ENCODE results near the gene IQCK.
"Not testable (repeated sequence)": the region's sequence is repeated elsewhere in the genome, so short reads cannot be mapped to it uniquely, and the experiment has no call there.

IQCK gene

GRCh38 chr16:19757762-19758595 is 39.9 kb downstream of the IQCK start:
- no peak for DNase-seq (ENCODE audit: low spot score)

- DNase-seq (ENCODE audit: low spot score), result no peak
Measured at GRCh38 chr16:19760356-19761060, 42.4 kb downstream of the IQCK start.

- no peak for DNase-seq (ENCODE audit: low spot score)
Measured at GRCh38 chr16:19765860-19766553, 47.9 kb downstream of the IQCK start.

DNA sequence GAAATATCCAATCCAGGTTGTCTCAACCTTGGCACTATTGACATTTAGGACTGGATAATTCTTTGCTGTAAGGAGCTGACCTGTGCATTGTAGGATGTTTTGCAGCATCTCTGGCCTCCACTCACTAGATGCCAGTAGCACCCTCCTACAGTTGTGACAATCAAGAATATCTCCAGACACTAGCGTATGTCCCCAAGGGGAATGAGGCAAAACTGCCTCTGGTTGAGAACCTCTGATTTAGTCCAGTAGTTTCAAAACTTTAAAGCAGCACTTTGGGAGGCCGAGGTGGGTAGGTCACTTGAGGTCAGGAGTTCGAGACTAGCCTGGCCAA is 48.4 kb downstream of the IQCK start:
- DNase-seq (ENCODE audit: low spot score), result no peak

DNA sequence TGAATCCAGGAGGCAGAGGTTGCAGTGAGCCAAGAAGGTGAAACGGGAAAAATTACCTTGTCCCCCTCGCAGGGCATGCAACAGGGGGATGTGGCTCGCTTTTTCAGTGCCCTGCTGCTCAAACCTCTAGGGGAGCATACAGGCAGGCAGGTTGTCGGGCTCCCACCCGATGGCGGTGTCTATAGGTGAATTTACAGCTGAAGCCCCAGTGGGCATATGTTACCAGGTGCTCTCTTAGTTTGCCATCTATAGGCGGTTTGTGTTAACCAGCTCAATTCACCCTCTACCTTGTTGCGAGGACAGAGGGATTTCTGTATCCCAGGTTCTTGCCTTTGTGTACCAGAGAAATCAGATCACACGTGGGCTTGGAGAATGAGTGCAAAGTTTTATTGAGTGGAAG is 48.9 kb downstream of the IQCK start:
- no peak for DNase-seq (ENCODE audit: low spot score)

DNA sequence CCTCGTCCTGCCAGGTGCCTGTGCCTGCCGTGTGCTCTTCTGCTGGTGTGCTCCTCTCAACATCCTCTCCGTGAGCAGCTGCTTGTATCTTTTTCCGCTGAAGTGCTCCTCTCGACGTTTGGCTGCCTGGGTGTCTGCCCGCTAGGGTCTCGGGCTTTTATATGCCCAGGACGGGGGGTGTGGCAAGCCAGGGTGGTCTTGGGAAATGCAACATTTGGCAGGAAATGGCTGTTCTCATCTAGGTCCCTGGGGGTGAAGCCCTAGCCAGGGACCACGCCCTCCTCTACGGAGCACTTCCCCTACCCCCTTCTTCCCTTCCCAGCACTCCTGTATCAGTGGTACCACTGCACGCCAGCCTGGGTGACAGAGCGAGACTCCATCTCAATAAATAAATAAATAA is 49.4 kb downstream of the IQCK start:
- DNase-seq (ENCODE audit: low spot score), result no peak

GRCh38 chr16:19769239-19769638 is 51.2 kb downstream of the IQCK start:
- no peak for DNase-seq (ENCODE audit: low spot score)

DNA sequence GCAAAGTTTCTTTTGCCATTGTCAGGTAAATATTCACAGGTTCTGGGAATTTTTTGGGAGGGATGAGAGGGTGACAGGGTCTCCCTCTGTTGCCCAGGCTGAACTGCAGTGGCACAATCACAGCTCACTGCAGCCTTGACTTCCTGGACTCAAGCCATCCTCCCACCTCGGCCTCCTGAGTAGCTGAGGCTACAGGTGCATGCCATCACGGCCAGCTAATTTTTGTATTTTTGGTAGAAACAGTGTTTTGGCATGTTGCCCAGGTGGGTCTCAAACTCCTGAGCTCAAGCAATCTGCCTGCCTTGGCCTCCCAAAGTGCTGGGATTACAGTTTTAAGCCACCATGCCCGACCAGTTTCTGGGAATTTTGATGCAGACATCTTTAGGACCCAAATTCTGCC is 53.0 kb downstream of the IQCK start:
- DNase-seq (ENCODE audit: low spot score), result no peak

- DNase-seq (ENCODE audit: low spot score), result no peak
Measured at GRCh38 chr16:19771796-19772195, 53.7 kb downstream of the IQCK start.

- no peak for DNase-seq (ENCODE audit: low spot score)
Measured at GRCh38 chr16:19774024-19774423, 56.0 kb downstream of the IQCK start.

GRCh38 chr16:19776147-19776546 is 58.1 kb downstream of the IQCK start:
- no peak for DNase-seq (ENCODE audit: low spot score)

GRCh38 chr16:19776565-19776964 is 58.5 kb downstream of the IQCK start:
- no peak for DNase-seq (ENCODE audit: low spot score)

DNA sequence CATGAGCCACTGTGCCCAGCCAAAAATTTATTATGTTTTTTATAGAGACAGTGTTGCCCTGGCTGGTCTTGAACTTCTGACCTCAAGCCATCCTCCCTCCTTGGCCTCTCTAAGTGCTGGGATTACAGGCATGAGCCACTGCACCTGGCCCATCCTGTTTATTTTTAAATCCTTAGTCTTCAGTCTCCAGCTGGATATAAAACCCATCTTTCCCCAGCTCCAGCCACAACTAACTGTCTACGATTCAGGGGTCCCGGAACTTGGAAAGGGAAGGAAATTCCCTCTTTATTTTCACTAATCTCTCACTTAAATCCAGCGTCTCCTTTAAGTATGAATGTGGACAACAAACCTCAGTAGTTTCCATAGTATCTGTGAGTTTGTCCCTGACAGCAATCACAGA is 62.2 kb downstream of the IQCK start:
- DNase-seq (ENCODE audit: low spot score), result no peak

DNA sequence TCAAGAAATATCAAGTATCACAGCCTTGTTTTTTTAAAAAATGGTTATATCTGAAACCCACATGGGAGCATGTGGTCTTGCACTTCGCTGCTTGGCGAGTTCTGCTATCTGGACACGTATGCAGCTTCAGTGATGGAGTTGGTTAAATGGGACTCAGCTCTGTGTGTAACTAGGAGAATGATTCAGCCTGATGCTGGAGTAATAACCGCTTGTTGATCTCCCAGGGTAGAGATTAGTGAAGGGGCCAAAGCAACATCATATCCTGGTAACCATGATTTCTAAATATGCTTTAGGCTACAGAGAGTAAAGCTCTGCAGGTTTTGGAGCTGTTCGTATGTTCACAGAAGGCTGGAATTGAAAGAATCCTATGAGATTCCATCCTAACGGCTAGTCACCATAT is 63.2 kb downstream of the IQCK start:
- DNase-seq (ENCODE audit: low spot score), result no peak

- no peak for DNase-seq (ENCODE audit: low spot score)
Measured at GRCh38 chr16:19783363-19784182, 65.5 kb downstream of the IQCK start.

GRCh38 chr16:19784183-19784736 is 66.2 kb downstream of the IQCK start:
- DNase-seq (ENCODE audit: low spot score), result no peak

- no peak for DNase-seq (ENCODE audit: low spot score)
Measured at GRCh38 chr16:19785081-19785480, 67.0 kb downstream of the IQCK start.

- DNase-seq (ENCODE audit: low spot score), result no peak
Measured at GRCh38 chr16:19785512-19786130, 67.5 kb downstream of the IQCK start.

DNA sequence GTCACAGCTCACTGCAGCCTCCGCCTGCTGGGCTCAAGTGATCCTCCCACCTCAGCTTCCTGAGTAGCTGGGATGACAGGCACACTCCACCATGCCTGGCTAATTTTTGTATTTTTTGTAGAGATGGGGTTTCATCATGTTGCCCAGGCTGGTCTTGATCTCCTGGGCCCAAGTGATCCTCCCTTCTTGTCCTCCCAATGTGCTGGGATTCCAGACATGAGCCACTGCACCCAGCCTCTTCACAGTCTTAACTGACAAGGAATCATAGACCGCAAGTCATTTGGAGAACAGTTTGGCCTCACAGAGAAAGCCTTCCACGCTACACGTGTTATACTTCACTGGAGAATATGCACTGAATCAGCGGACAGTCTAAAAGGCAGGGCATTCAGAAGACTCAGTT is 83.3 kb downstream of the IQCK start:
- DNase-seq (ENCODE audit: low spot score), result not testable (repeated sequence)

DNA sequence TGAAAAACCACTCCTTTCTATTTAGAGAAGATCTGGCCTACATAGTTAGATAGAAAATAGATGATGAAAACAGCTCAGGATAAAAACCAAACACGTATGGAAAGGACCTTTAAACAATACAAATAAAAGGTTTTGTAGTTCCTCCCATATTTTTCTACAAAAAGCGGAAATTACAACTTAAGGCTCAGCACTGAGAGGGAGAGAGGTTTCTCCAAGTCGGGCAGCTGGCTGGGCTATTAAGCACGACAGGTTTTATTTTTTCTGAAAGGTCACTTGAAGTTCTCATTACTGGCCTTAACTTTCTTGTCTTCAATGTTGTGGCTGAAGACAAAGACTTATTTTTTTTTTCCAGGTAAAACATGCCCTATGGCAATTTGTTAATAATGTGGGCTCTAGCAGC is 83.8 kb downstream of the IQCK start:
- DNase-seq (ENCODE audit: low spot score), result not testable (repeated sequence)

GRCh38 chr16:19802612-19803011 is 84.5 kb downstream of the IQCK start:
- DNase-seq (ENCODE audit: low spot score), result no peak

Measured in germinal center (tissue), 1 donor.